Measurements from ENCODE around the gene BGLAP.

The BGLAP gene

GRCh38 chr1:156289857-156290256 lies 47.9 kb downstream of the BGLAP start (continued):
- no peak for TF ChIP-seq TSHZ2 (CRISPR knock-in tag; IDR thresholded peaks at IDR 0.05)

- ATAC-seq: peak; percentile 93
- no peak for TF ChIP-seq TOX (CRISPR knock-in tag; IDR thresholded peaks at IDR 0.05; ENCODE audit: borderline replicate concordance)
- TF ChIP-seq TSHZ2 (CRISPR knock-in tag; IDR thresholded peaks at IDR 0.05): no peak
- no peak for TF ChIP-seq ZFP3 (CRISPR knock-in tag; IDR thresholded peaks at IDR 0.05)
- no peak for TF ChIP-seq TCF4 (CRISPR knock-in tag; IDR thresholded peaks at IDR 0.05; ENCODE audit: borderline replicate concordance)
- TF ChIP-seq CREB5 (CRISPR knock-in tag; IDR thresholded peaks at IDR 0.05; ENCODE audit: low read depth): no peak
- no peak for TF ChIP-seq ESRRG (CRISPR knock-in tag; IDR thresholded peaks at IDR 0.05)
- TF ChIP-seq ZNF70 (CRISPR knock-in tag; IDR thresholded peaks at IDR 0.05): no peak
- no peak for TF ChIP-seq CSDC2 (CRISPR knock-in tag; IDR thresholded peaks at IDR 0.05)
- TF ChIP-seq GLIS3 (CRISPR knock-in tag; IDR thresholded peaks at IDR 0.05): no peak
These were observed 49.5 kb downstream of the BGLAP start for GRCh38 chr1:156291226-156292061.

All from SK-N-SH treated with all-trans-retinoic acid at 6 μM for 48 hours (cell line).